Measurements from ENCODE around the gene HOXB7.
A peak's percentile ranks its signal among the peaks of the same experiment; 100 is the strongest.

The HOXB7 gene

GRCh38 chr17:48578616-48579470, 32.0 kb downstream of the HOXB7 start:
- no peak for DNase-seq

- DNase-seq: no peak
These were observed 32.7 kb downstream of the HOXB7 start, which contains the start of gene HOXB4 for GRCh38 chr17:48577946-48578615. Gene HOXB4 (minus strand): TSS chr17:48578350. CDS start chr17:48578319, 31 bp downstream.

DNA sequence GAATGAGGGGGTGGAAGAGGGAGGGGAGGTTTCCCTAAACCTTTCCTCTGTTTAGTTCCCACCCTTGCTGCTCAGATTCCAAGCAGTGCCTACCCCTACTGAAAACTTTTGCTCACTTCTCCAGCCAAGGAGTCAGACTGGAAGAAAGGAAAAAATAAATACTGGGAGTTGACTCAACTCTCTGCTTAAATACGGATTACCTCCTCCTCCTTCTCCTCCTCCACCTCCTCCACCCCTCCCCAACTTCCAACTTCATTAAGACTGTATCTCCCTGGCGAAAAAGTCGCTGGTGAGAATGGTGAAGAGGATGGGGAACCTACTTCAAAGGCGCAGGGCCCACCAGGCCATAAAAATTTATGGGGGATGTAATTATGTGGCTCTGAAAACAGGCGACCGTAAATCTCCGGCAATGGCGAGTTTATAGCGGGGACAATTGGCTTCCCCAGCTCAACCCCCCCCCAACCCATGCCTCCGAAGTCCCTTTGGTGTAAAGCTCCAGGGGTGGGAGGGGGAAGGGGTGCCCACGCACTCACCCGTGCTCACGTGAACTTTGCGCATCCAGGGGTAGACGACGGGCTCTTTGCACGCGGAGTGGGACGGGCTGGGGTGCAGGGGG, 33.4 kb downstream of the HOXB7 start:
- DNase-seq: peak in 1 of 3 experiments; percentile 44

GRCh38 chr17:48576479-48577309, 34.1 kb downstream of the HOXB7 start:
- DNase-seq: no peak

DNA sequence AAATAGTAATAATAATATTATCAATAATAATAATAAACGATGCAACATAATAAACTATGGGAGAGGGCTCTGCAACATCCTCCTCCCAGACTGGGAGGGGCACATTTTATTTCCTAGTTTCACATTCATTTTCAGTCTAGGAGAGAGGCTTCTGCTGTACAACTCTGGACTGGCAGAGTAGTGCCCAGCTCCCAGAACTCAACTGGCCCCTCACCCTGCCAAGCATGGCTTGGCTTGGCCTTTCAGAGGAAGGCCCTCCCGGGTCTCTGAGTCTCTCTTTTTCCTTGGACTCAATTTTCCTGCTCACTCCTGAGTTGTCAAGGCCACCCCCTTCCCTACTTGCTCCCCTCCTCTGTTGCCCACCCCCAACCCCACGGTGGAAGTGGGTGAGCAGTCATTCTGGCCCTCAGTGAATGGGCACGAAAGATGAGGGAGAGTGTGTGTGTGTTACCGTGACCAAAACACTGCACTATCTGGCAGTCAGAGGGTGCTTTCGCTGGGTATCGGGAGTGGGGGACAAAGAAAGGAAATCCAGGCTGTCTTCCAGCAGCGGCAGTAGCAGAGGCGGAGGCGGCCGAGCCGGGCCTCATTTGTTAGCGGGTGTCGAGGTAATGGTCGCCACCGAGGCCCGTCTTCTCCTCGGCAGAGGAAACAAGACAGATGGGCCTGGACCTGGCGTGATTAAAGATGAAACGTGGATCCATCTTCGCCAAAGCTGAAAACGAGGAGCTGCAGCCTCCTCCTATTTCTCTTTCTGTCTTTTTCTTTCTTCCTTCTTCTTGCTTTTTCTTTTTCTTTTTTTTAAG, 34.9 kb downstream of the HOXB7 start:
- no peak for DNase-seq

DNA sequence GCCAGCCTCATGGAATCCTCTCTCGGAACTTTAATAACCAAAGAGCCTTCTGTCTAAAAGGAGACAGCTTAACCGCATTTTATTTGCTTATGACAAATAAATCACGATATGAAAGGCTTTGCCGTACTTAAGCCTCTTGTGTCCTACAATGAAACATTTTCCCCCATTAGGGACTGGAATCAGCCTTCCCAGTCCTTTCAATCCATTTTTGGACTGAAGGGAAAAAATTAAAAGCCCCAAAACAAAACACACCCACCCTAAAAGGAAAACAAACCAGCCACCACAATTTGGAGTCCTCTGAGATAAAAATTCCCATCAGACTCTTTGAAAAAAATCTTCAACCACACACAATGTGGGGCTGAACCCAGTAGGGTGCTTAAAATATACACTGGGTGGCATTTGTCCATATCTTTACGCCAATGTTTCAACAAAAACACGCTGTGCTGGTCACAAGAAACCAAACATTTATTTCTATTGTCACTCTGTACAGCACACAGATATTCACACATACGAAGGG, 35.7 kb downstream of the HOXB7 start:
- peak; percentile 59 to 97 (median 84) for DNase-seq

GRCh38 chr17:48574505-48575065, 36.2 kb downstream of the HOXB7 start:
- DNase-seq: no peak

DNA sequence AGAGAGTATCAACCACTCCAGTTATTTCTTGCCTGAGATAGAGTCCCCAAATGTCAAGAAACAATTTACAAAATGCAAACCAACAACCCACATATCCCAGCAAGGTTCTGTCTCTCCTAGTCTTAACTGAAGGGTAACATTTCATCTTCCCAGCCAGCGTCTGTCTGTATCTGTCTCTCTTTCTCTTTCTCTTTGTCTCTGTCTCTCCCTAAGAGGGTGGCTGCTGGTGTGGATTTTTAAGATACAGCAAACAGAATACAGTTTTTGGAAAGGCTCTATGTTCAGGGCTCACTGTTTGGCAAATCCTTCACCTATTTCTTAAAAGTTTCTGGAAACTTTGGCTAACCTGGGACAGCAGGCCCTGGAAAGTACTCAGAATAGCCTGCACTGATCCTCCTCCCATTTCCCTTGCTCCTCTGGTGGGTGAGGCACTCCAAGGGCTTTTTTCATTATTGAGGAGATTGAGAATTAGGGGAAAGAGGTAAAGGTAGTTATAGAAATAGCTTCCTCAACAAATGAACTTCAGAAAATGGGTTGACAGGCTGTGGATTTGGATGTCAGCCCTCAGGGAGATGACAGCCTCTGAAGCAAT, 38.9 kb downstream of the HOXB7 start:
- DNase-seq: no peak

- DNase-seq: peak in 1 of 3 experiments; percentile 26
These were observed 39.6 kb downstream of the HOXB7 start for GRCh38 chr17:48571024-48571818.

DNA sequence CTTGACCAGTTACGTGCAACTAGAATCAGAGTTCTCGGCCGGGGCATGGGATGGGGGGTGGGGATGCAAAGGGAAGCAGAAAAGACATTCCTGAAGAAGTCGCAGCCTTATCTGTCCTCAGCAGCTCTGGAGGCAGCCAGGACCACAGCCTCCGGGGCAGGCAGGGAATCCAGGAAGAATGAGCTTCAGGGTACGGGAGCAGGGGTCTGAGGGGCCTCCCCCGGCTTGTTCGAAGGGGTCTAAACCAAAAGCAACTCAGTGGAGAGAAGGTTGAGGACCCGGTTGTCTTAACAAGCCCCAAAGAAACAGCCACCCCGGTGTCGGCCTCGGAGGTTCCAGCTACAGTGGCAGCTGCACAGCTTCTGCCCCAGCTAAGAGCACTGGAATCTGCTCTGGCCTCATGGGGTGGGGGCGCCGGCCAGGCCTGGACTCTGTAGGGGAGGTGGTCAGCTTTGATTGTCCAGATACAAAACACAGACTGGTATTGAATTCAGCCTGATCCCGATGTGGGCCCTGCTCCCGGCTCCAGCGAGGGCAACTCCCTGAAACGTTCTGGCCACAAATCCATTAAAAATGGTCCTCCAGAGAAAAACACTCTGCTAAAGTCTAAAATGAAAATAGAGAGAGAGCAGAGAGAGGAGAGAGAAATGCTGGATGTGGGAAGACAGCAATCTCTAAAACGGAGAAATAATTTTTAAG, 40.3 kb downstream of the HOXB7 start:
- DNase-seq: no peak

GRCh38 chr17:48569674-48570324, 41.0 kb downstream of the HOXB7 start:
- no peak for DNase-seq

GRCh38 chr17:48569240-48569582, 41.6 kb downstream of the HOXB7 start:
- peak in 1 of 3 experiments; percentile 49 for DNase-seq

DNA sequence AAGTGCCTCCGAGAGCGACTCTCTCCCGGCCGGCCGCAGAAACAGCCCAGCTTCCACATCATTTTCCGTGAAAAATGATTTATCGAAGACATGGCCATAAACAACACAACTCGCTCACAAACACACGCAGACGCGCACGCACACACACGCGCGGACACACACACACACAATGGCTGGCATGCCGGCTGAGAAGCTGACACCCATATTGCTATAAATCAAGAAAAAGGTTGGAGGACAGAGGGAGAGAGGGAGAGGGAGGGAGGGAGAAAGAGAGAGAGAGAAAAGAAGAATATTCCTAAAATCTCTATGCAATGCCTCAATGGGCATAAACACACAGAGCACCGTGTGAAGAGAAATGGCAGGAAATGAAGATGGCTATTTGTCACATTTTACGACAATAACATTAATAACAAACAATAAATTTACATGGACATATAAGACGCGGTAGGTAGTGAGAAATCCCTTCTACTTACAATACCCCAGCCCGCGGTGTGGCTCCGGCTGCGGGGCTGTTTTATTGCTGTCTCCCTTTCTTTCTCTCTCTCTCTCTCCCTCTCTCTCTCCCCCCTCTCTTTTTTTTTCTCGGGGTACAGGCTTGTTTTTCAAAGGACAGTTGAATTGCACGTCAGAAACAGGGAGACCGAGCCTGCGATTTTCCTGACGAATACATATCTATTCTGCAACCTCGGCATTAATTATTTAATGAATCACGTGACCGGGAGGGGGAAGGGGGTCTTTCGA, 42.1 kb downstream of the HOXB7 start:
- DNase-seq: peak in 2 of 3 experiments; percentile 37 to 69

- peak in 1 of 3 experiments; percentile 46 for DNase-seq
These were observed 43.0 kb downstream of the HOXB7 start for GRCh38 chr17:48567646-48568354.

GRCh38 chr17:48567209-48567608, 43.6 kb downstream of the HOXB7 start:
- peak in 1 of 3 experiments; percentile 17 for DNase-seq

- no peak for DNase-seq
These were observed 44.1 kb downstream of the HOXB7 start for GRCh38 chr17:48566717-48567116.
